Kidney capillary endothelial cell (primary cell): ENCODE data around the gene ALMS1.
"Not testable (repeated sequence)": the region's sequence is repeated elsewhere in the genome, so short reads cannot be mapped to it uniquely, and the experiment has no call there.

Source experiments
- DNase-seq: peaks from one replicate; pipeline ENCODE4 v3.0.0-alpha.2; 2018; ENCODE audit warnings: low spot score

ALMS1 gene

GRCh38 chr2:73385504-73386341, at the start of gene ALMS1:
TSS of gene ALMS1 (plus strand) at chr2:73385836. CDS start at chr2:73385869, 33 bp downstream.
- DNase-seq = peak; percentile 86

- DNase-seq = no peak
Measured at GRCh38 chr2:73337828-73338227, 47.8 kb upstream of the ALMS1 start.

GRCh38 chr2:73339201-73339600, 46.4 kb upstream of the ALMS1 start:
- no peak for DNase-seq

GRCh38 chr2:73341039-73341438, 44.6 kb upstream of the ALMS1 start:
- DNase-seq = no peak

GRCh38 chr2:73343992-73344391, 41.6 kb upstream of the ALMS1 start:
- DNase-seq = no peak

GRCh38 chr2:73344747-73345146, 40.9 kb upstream of the ALMS1 start:
- not testable (repeated sequence) for DNase-seq

- no peak for DNase-seq
Measured at GRCh38 chr2:73350035-73350691, 35.5 kb upstream of the ALMS1 start.

- DNase-seq = no peak
Measured at GRCh38 chr2:73356097-73356496, 29.5 kb upstream of the ALMS1 start.

GRCh38 chr2:73359915-73360697, 25.5 kb upstream of the ALMS1 start:
- DNase-seq = peak; percentile 3

GRCh38 chr2:73366060-73366459, 19.6 kb upstream of the ALMS1 start:
- no peak for DNase-seq

GRCh38 chr2:73368781-73369180, 16.9 kb upstream of the ALMS1 start:
- DNase-seq = no peak

GRCh38 chr2:73370348-73370747, 15.3 kb upstream of the ALMS1 start:
- DNase-seq = no peak

GRCh38 chr2:73373344-73373743, 12.3 kb upstream of the ALMS1 start:
- DNase-seq = no peak

GRCh38 chr2:73374269-73374668, 11.4 kb upstream of the ALMS1 start:
- no peak for DNase-seq

- no peak for DNase-seq
Measured at GRCh38 chr2:73376681-73377080, 9.0 kb upstream of the ALMS1 start.

GRCh38 chr2:73383036-73383435, 2.6 kb upstream of the ALMS1 start:
- DNase-seq = no peak

GRCh38 chr2:73385123-73385503, 523 bp upstream of the ALMS1 start:
- peak; percentile 4 for DNase-seq

- no peak for DNase-seq
Measured at GRCh38 chr2:73386342-73386868, 769 bp downstream of the ALMS1 start.

GRCh38 chr2:73386894-73387636, 1.4 kb downstream of the ALMS1 start:
- DNase-seq = no peak

- no peak for DNase-seq
Measured at GRCh38 chr2:73402386-73403103, 16.9 kb downstream of the ALMS1 start.

- DNase-seq = no peak
Measured at GRCh38 chr2:73403237-73403636, 17.6 kb downstream of the ALMS1 start.
